Ishikawa (cell line): Measurements from ENCODE around the gene CCR5AS.

Experiments used
- CREB1 ChIP-seq: IDR thresholded peaks from 2 replicates; pipeline ENCODE4 v1.6.1; 2012; ENCODE audit warnings: low read depth
- EP300 ChIP-seq: IDR thresholded peaks from 2 replicates; pipeline ENCODE4 v1.6.1; 2012; ENCODE audit warnings: borderline replicate concordance
- MAX ChIP-seq: IDR thresholded peaks from 2 replicates; pipeline ENCODE4 v1.6.1; 2012
- RAD21 ChIP-seq: IDR thresholded peaks from 2 replicates; pipeline ENCODE4 v1.6.1; 2012; ENCODE audit warnings: low read depth
- TEAD4 ChIP-seq: IDR thresholded peaks from 2 replicates; pipeline ENCODE4 v1.6.1; 2012

- TF ChIP-seq CREB1 (no peak), TEAD4 (no peak), EP300 (no peak), MAX (no peak), RAD21 (no peak)
Observed at GRCh38 chr3:46401579-46401978, 5.3 kb downstream of the CCR5AS start.
